NCI-H2081 (cell line): ENCODE results near the gene TSGA10IP.
A peak's percentile ranks its signal among the peaks of the same experiment; 100 is the strongest.

Experiments used
- DNase-seq, 2 experiments: peaks; one replicate each; lab custom pipeline; 2025; lab: John Stamatoyannopoulos, UW

The TSGA10IP gene

DNA sequence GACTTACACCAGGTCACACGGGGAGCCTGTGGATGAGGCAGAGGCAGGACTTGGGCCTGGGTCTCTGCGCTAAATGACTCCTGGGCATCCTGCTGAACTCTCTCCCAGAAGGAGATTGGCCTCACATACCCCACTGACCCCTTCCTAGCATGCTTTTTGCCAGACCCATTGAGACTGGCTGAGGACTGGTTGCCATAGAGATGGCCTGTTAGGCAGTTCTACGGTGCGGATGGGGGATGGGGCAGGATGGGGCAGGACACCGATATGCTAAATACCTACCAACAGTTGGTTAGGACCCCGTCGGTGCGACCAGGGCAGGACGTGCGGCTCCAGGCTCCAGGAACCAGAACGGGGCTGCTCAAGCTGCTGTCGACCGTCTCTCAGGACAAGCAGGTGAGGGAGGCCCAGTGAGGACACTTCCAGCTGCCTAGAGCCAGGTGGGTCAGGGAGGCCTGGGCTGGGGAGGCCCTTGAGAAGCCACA, at the start of gene TSGA10IP:
TSS of gene TSGA10IP (plus strand) at position 51 of the 482 bp plus-strand sequence. CDS start at position 247, 196 bp downstream.
- DNase-seq = no peak

GRCh38 chr11:65895482-65895981, 49.7 kb upstream of the TSGA10IP start:
- DNase-seq = no peak

GRCh38 chr11:65896034-65896999, 49.0 kb upstream of the TSGA10IP start:
- DNase-seq = no peak

- no peak for DNase-seq
These were observed 48.2 kb upstream of the TSGA10IP start for GRCh38 chr11:65897020-65897471.

DNA sequence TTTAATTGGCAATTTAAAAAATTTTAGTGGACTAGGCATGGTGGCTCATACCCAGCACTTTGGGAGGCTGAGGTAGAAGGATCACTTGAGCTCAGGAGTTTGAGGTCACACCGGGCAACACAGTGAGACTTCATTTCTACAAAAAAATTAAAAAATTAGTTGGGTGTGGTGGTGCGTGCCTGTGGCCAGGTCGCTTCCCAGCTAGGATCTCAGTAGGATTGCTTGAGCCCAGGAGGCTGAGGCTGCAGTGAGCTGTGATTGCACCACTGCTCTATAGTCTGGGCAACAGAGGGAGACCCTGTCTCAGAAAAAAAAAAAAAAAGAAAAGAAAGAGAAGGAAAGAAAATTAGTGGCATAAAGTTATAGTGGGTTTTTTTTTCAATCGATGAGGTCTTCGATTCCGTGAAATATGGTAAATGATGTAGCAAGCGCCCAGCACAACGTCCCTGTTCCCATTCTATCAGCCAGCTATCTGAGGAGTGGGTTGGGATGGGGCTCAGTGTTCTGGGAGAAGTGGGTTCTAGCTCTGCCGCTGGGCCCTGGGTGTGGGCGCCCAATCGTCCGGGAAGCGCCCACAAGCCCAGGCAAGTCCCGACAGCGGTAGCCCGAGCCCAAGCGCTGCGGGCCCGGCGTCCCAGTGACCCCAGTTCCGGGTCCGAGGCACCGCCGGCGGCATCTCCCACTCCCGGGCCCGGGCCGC, 46.5 kb upstream of the TSGA10IP start:
- DNase-seq = no peak

- DNase-seq = no peak
These were observed 45.7 kb upstream of the TSGA10IP start for GRCh38 chr11:65899356-65900124.

DNA sequence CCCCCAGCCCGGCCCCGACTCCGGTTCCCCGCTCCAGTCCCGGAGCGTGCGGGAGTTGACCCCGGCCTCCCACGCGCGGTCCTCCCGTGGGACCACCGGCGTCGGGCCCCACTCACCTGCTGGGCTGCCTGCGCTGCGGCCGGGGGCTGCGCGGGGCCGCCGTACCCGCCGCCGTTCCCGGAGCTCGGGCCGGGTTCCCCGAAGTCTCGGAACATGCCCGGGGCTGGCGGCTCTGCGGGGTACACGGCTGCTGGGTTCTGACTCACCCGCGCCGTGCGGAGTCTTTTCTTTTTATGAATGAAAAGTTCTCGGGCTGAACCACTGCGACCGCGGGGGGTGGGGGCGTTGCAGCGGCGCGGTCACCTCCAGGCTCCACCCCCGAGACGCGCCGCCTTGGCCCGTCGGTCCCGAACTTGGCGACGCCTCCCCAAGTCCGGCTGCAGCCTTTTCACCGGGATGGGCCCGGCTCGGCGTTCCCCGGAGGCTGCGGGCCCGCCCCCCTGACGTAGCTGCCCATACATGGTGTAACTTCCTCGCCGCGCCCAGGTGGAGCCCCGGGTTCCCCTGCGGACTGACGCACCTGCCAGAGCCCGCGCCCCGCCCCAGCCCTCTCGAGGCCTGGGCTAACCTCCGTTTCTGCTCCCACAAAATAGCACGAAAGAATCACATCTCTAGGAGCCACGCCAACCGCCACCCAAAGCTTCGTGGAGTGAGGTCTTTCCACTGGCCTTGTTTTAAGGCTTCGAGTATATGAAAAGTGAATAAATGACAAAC, 45.0 kb upstream of the TSGA10IP start, which contains the start of gene FOSL1:
TSS of gene FOSL1 (minus strand) at position 264 of the 774 bp plus-strand sequence. CDS start at position 215, 49 bp downstream.
- DNase-seq = peak; percentile 34 to 69

DNA sequence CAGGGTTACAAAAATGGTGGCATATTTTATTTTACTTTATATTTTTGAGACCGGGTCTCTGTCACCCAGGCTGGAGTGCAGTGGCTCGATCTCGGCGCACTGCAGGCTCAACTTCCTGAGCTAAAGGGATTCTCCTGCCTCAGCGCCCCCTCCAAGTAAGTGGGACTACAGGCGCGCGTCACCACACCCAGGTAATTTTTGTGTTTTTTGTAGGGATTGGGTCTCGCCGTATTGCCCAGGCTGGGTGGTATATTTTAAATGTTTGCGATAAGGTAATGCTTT, 44.4 kb upstream of the TSGA10IP start:
- DNase-seq = no peak

- no peak for DNase-seq
These were observed 42.2 kb upstream of the TSGA10IP start for GRCh38 chr11:65903068-65903481.

GRCh38 chr11:65903715-65904114, 41.6 kb upstream of the TSGA10IP start:
- no peak for DNase-seq

- no peak for DNase-seq
These were observed 38.7 kb upstream of the TSGA10IP start for GRCh38 chr11:65906602-65907001.

GRCh38 chr11:65907878-65908277, 37.4 kb upstream of the TSGA10IP start:
- no peak for DNase-seq

DNA sequence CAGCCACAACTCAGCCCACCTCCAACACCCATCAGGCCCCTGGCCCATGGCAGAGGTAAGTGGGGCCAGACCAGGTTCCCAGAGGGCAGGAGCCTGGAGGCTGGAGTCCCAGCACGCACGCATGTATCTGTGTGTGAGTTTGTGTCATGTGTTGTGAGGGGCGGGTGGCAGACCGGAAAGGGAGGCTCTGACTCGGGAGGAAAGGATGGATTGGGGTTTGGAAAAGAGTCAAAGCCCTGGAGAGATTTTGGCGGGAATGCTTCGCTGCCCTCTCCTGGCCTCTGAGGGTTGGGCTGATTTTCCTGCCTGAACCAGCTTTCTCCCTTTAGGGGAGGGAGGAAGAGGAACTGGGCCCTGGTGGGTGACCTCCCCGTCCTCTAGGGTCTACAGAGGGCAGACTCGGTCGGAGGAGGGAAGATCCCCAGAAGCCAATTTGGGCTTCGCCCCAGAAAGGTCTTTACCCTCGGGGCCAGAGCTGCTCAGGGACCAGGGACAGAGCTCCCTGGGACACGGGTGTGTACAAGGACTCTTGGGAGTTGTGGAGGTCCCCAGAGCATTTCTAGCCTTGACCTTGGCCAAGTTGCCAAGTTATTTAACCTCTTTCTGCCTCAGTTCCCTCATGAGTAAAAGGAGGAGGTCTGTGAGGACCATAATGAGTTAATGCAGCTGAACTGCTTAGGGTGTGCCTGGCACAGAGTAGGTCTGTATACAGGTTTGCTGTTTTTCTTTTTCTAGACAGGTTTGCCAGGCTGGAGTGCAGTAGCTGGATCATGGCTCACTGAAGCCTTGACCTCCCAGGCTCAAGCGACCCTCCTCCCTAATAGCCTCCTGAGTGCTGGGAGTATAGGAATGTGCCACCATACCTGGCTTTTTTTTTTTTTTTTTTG, 33.4 kb upstream of the TSGA10IP start:
- peak; percentile 46 to 61 for DNase-seq

GRCh38 chr11:65912845-65913244, 32.4 kb upstream of the TSGA10IP start:
- no peak for DNase-seq

DNA sequence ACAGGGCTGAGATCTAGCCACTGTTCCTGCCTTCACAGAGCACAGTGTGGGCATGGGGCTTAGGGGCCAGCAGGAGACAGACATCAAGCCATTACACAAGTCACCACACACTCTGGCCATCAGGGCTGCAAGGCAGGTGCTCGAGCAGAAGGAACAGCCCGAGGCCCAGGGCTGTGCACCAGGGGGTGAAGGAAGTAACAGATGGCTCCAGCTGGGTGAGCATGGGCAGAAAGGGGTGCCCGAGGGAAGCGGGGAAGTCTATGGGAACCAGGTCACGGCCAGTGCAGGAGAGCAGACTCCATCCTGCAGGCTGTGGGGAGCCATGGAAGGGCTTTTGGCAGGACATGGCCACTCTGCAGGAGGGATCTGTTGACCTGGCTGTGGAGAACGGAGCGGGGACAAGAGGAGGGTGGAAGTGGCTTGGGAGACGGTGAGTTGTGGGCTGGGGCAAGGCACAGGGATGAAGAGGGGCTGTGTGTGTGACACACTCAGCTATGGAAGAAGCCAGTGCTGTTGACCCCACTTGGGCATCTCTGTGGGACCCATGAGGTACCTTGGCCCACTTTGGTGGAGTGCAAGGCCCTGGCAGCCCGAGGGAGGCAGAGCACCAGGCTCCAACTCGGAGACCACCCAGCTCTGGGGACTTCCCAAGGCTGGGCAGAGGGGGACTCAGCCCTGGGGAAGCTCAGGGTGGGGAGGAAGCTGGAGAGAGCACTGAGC, 30.0 kb upstream of the TSGA10IP start:
- no peak for DNase-seq

GRCh38 chr11:65915821-65916251, 29.4 kb upstream of the TSGA10IP start:
- DNase-seq = no peak

- DNase-seq = no peak
These were observed 28.9 kb upstream of the TSGA10IP start for GRCh38 chr11:65916391-65916790.

DNA sequence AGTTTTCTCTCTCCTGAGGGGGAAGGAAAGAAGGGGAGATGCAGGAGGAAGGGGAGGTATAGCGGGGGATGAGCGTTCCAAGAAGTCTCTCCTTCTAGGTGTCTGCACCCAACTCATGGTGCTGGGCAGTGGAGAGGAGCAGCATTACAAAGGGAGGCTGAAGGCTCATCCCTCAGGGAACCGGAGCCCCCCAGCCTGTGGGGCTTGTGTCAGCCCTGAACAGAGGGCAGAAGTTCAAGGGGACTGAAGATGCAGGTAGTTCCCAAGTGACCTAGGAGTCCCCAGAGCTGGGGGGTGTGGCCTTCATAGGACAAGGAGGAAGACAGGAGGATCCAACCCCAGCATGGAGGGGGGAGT, 28.2 kb upstream of the TSGA10IP start:
- DNase-seq = no peak

DNA sequence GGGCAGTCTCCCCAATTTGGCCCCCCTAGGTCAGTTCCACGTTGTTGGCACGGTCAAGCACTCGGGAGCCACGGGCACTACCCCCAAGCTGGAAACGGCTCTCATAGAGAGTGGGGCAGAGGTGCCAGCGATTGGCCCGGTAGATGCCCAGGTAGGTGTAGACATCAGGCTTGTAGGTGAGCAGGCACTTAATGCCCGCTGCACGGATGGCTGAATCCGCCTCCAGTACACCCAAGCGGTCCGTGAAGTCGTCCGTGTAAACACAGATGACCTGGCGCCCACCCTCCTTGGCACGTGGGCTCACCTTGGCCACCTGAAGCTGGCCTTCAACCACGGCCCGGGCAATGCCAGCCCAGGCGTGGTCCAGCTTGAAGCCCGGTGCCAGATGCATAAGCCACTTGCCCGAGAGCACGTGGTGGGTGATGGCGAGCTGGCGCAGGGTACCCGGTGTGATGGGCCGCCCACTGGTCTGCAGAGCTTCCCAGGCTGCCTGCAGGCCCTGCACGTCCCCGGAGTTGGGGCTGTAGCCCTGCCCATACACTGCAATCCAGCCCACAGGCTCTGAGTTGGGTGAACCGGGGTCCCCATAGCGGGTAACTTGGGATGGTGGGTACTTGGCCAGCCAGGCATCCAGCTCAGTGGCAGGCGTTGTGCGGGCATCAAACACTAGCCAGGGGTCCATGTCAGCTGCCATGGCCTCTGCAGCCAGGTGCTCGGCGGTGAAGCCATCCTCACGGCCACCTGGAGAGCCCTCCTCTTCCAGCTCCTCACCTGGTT, 27.7 kb upstream of the TSGA10IP start:
- DNase-seq = no peak
